Astrocyte (in vitro differentiated cells and primary cell): ENCODE results near the gene ATOSA. TPM values are rescaled to one million over a fixed set of nuclear protein-coding genes. Genes with fewer than 3 reads are reported as not detected.

Experiments used
- DNase-seq: peaks from one replicate; pipeline ENCODE4 v3.0.0-alpha.2; 2010; ENCODE audit warnings: low read depth
- FAIRE-seq: peaks from 2 replicates; lab custom pipeline; 2011; peaks lifted over from hg19 to GRCh38; lab: Jason Lieb, UNC
- H2AFZ ChIP-seq: 2 replicates; pipeline ENCODE4 v1.6.0; 2012; ENCODE audit warnings: low read depth, low read length, inconsistent platforms
- H3K27ac ChIP-seq: 2 replicates; pipeline ENCODE4 v1.5.1; 2011; ENCODE audit warnings: low read depth, low read length, inconsistent platforms
- H3K27me3 ChIP-seq: 2 replicates; pipeline ENCODE4 v1.6.0; 2011; ENCODE audit warnings: low read length, inconsistent platforms; ENCODE audit not compliant: insufficient read depth
- H3K36me3 ChIP-seq: 2 replicates; pipeline ENCODE4 v1.5.1; 2011; ENCODE audit warnings: low read length, inconsistent platforms; ENCODE audit not compliant: insufficient read depth
- H3K4me1 ChIP-seq: 2 replicates; pipeline ENCODE4 v1.5.1; 2011; ENCODE audit warnings: low read length, inconsistent platforms; ENCODE audit not compliant: insufficient read depth
- H3K4me2 ChIP-seq: 2 replicates; pipeline ENCODE4 v1.6.0; 2012; ENCODE audit warnings: low read length, inconsistent platforms
- H3K4me3 ChIP-seq: 2 replicates; pipeline ENCODE4 v1.5.1; 2011; ENCODE audit warnings: low read depth, mild to moderate bottlenecking, low read length, inconsistent platforms; ENCODE audit not compliant: insufficient read depth
- H3K79me2 ChIP-seq: 2 replicates; pipeline ENCODE4 v1.6.0; 2012; ENCODE audit warnings: mild to moderate bottlenecking, low read length, inconsistent platforms; ENCODE audit not compliant: insufficient read depth
- H3K9ac ChIP-seq: 2 replicates; pipeline ENCODE4 v1.6.0; 2012; ENCODE audit warnings: mild to moderate bottlenecking, low read length, inconsistent platforms
- H3K9me3 ChIP-seq: 2 replicates; pipeline ENCODE4 v1.5.1; 2012; ENCODE audit warnings: low read depth, mild to moderate bottlenecking, low read length, inconsistent platforms; ENCODE audit not compliant: insufficient read depth
- H4K20me1 ChIP-seq: 2 replicates; pipeline ENCODE4 v1.6.0; 2012; ENCODE audit warnings: low read length, inconsistent platforms; ENCODE audit not compliant: insufficient read depth
- H3K27ac Mint-ChIP-seq: one replicate; pipeline ENCODE4 v1.8.0; 2021; ENCODE audit warnings: mild to moderate bottlenecking, mixed read lengths; ENCODE audit not compliant: unreplicated experiment
- H3K27me3 Mint-ChIP-seq: one replicate; pipeline ENCODE4 v1.8.0; 2021; ENCODE audit warnings: low read depth, mixed read lengths; ENCODE audit not compliant: unreplicated experiment
- H3K36me3 Mint-ChIP-seq: one replicate; pipeline ENCODE4 v1.8.0; 2021; ENCODE audit warnings: low read depth, mixed read lengths; ENCODE audit not compliant: unreplicated experiment
- H3K4me1 Mint-ChIP-seq: one replicate; pipeline ENCODE4 v1.8.0; 2021; ENCODE audit warnings: low read depth, mixed read lengths; ENCODE audit not compliant: unreplicated experiment
- H3K4me3 Mint-ChIP-seq: one replicate; pipeline ENCODE4 v1.8.0; 2021; ENCODE audit warnings: mild to moderate bottlenecking, moderate library complexity, mixed read lengths; ENCODE audit not compliant: unreplicated experiment
- H3K9me3 Mint-ChIP-seq: one replicate; pipeline ENCODE4 v1.8.0; 2021; ENCODE audit warnings: mild to moderate bottlenecking, mixed read lengths; ENCODE audit not compliant: unreplicated experiment
- CTCF ChIP-seq: IDR thresholded peaks from 2 replicates; pipeline ENCODE4 v1.5.1; 2011; ENCODE audit warnings: low read depth, mild to moderate bottlenecking, inconsistent platforms, low read length, moderate library complexity; ENCODE audit not compliant: insufficient read depth
- EZH2 ChIP-seq: IDR thresholded peaks from 2 replicates; pipeline ENCODE4 v1.6.1; 2012; ENCODE audit warnings: mild to moderate bottlenecking, low read length, inconsistent platforms; ENCODE audit not compliant: insufficient read depth
- total RNA-seq: library from RNA; stranded (reverse); gene quantifications from 2 replicates; pipeline ENCODE4 v1.2.1, GENCODE V29; 2021

Gene ATOSA
- total RNA-seq, 1 donor from 2014 or later, result 33.8 TPM

GRCh38 chr15:52672661-52673060, 6.5 kb downstream of the ATOSA start:
- peaks cover 8% of the 10 kb centered on the region for H3K36me3 ChIP-seq
- H3K79me2 ChIP-seq, result peaks cover 18% of the 10 kb centered on the region
- DNase-seq, result no peak
- no peaks in the 10 kb centered on the region for H3K9me3 ChIP-seq
- H3K4me3 ChIP-seq, result no peak overlapping the region
- no peak overlapping the region for H3K9ac ChIP-seq
- Mint-ChIP-seq H3K36me3 (peaks cover 6% of the 10 kb centered on the region), H3K27me3 (no peaks in the 10 kb centered on the region), H3K4me1 (peaks cover 11% of the 10 kb centered on the region), H3K9me3 (no peaks in the 10 kb centered on the region), H3K27ac (no peak overlapping the region), H3K4me3 (no peak overlapping the region)
- H2AFZ ChIP-seq, result no peak overlapping the region
- H3K27me3 ChIP-seq, result no peaks in the 10 kb centered on the region
- H3K4me2 ChIP-seq, result no peak overlapping the region
- TF ChIP-seq CTCF, result no peak
- TF ChIP-seq EZH2, result no peak
- H4K20me1 ChIP-seq, result peaks cover 7% of the 10 kb centered on the region
- no peak for FAIRE-seq
- H3K4me1 ChIP-seq, result peaks cover 7% of the 10 kb centered on the region
- H3K27ac ChIP-seq, result no peak overlapping the region

GRCh38 chr15:52670087-52670486, 9.1 kb downstream of the ATOSA start:
- Histone ChIP-seq H3K9ac (no peak overlapping the region), H3K4me2 (no peak overlapping the region)
- peaks cover 11% of the 10 kb centered on the region for H3K36me3 Mint-ChIP-seq

More at GRCh38 chr15:52670087-52670486, 9.1 kb downstream of the ATOSA start:
- H2AFZ ChIP-seq, result no peak overlapping the region
- no peak for DNase-seq
- peaks cover 14% of the 10 kb centered on the region for H3K4me1 Mint-ChIP-seq
- peaks cover 14% of the 10 kb centered on the region for H3K36me3 ChIP-seq
- no peak for TF ChIP-seq EZH2
- no peak for TF ChIP-seq CTCF
- H4K20me1 ChIP-seq, result peaks cover 7% of the 10 kb centered on the region
- peaks cover 12% of the 10 kb centered on the region for H3K4me1 ChIP-seq
- no peaks in the 10 kb centered on the region for H3K27me3 Mint-ChIP-seq
- peaks cover 4% of the 10 kb centered on the region for H3K79me2 ChIP-seq
- no peaks in the 10 kb centered on the region for H3K9me3 ChIP-seq
- no peak overlapping the region for H3K4me3 Mint-ChIP-seq
- FAIRE-seq, result no peak
- H3K9me3 Mint-ChIP-seq, result no peaks in the 10 kb centered on the region
- no peak overlapping the region for H3K4me3 ChIP-seq
- no peaks in the 10 kb centered on the region for H3K27me3 ChIP-seq
- peak overlapping the region; percentile 73 for H3K27ac Mint-ChIP-seq
- no peak overlapping the region for H3K27ac ChIP-seq
